Measurements from ENCODE around the gene ZFYVE1.

GRCh38 chr14:73014105-73014504 is 12.8 kb downstream of the ZFYVE1 start:
- TF ChIP-seq CTCF (conservative IDR thresholded peaks at IDR 0.05; ENCODE audit: low read length) (no peak), EZH2phosphoT487 (IDR thresholded peaks at IDR 0.05; ENCODE audit: borderline replicate concordance, low read depth, low read length) (no peak)

Measured in OCI-LY7 (cell line).